ENCODE data around the gene PLLP.

The PLLP gene, protein sequence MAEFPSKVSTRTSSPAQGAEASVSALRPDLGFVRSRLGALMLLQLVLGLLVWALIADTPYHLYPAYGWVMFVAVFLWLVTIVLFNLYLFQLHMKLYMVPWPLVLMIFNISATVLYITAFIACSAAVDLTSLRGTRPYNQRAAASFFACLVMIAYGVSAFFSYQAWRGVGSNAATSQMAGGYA

DNA sequence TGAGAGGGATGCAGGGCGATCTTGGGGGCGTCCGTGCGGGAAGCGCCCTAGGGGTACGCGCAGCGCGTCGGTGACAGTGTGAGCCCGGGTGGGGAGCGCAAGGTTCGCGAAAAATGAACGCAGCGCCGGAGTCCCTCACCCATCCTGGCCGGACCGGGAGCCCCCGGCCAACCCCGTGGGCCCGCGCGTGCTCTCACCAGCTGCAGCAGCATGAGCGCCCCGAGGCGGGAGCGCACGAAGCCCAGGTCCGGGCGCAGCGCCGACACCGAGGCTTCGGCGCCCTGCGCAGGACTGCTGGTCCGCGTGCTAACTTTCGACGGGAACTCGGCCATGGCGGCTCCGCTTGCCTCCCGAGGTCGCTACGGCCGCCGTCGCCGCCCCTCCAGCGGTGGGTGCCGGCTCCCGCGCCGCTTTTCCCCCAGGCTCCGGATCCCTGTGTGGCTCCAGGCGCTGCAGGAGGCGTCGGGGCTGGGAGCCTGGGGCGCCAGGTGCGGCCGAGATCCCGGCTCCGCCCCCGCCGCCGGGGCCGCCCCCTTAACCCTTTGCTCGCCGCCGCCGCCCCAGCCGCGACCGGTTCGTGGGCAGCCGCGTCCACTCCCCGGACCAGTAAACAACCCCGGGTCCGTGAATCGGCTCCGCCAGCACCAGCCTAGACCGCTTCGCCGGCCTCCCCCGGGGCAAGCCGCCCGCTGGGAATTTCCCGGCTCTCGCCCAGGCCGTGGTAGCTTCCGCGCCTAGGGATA is at the start of gene PLLP:
TSS of gene PLLP (minus strand) at position 464 of the 743 bp plus-strand sequence. CDS start at position 332, 132 bp downstream.
- DNase-seq = peak; percentile 79

DNA sequence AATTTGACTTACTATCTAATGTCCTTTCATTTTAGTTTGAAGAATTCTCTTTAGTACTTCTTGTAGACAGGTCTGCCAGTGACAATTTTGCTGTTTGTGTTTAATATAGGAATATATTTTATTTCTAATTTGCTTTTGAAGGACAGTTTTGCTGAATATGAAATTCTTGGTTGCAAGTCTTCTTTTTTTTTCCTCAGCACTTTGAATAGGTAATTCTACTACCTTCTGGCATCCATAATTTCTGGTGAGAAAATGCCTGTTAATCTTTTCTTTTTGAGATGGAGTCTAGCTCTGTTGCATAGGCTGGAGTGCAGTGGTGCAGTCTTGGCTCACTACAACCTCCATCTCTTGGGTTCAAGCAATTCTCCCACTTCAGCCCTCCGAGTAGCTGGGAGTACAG is 48.9 kb upstream of the PLLP start:
- DNase-seq = no peak

DNA sequence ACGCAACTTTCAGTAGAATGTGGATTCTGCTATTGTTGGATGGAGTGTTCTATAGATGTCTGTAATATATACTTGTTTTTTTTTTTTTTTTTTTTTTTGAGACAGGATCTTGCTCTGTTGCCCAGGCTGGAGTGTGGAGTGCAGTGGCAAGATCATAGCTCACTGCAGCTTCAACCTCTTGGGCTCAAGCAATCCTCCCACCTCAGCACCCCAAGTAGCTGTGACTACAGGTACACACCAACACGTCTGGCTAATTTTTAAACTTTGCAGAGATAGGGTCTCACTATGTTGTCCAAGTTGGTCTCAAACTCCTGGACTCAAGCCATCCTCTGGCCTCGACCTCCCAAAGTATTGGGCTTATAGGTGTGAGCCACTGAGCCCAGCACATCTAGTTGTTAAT is 46.9 kb upstream of the PLLP start:
- DNase-seq = no peak

DNA sequence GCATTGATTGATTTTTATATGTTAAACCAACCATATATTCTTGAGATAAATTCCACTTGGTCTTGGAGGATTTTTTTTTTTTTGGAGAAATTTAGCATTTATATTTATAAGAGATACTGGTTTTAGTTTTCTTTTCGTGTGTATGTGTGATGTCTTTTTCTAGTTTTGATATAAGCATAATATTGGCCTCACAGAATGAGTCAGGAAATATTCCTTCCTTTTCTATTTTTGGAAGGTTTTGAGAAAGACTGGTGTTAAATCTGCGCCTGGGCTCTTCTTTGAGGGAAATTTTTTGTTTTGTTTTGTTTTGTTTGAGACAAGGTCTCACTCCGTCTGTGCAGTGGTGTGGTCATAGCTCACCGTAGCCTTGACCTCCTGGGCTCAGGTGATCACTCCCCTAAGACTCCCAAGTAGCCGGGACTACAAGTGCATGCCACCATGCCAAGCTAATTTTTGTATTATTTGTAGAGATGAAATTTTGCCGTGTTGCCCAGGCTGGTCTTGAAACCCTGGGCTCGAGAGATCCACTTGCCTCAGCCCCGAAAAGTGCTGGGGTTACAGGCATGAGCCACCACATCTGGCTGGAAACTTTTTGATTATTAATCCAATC is 45.4 kb upstream of the PLLP start:
- DNase-seq = no peak

DNA sequence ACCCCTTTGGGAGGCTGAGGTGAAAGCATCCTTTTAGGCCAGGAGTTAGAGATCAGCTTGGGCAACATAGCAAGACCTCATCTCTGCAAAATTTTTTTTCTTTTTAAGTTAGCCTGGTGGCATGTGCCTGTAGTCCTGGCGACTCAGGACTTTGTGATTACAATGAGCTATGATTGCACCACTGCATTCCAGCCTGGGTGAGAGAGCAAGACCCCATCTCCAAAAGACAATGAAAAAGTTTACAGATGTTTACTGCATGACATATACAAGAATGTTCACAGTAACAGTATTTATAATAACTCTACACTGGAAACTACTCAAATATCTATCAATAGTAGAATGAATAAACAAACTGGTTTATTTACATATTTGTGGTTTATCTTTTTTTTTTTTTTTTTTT is 41.0 kb upstream of the PLLP start:
- DNase-seq = no peak

DNA sequence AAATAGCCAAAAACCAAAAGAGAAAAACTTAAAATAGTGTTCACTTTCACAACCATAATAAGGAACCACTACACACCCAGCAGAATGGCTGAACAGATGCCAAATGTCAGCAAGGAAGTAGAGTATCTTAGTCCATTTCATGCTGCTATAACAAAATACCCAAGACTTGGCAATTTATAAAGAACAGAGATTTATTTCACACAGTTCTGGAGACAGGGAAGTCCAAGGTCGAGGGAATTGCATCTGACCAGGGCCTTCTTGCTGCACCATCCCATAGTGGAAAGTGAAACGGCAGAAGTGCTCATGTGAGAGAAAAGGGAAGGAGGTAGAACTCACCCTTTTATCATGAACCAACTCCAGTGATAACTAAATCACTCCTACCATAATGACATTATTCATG is 40.3 kb upstream of the PLLP start:
- no peak for DNase-seq

DNA sequence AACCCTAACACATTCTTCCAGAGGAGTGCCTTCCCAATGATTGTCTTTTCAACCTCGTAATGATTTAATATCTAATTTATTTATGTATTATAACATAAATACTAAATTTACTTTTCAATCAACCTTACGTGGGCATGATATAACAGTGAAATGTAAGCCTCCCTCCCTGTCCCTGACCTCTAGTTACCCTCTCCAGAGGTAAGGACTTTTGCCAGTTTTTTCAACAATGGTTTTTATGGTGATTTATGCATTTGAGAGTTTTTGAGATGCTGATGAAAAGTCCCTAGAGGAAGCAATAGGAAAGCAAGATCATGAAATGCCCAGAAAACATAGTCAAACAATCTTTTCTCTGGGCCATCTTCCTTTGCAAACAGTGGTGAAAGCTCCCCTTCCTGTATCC is 35.2 kb upstream of the PLLP start:
- DNase-seq = no peak

DNA sequence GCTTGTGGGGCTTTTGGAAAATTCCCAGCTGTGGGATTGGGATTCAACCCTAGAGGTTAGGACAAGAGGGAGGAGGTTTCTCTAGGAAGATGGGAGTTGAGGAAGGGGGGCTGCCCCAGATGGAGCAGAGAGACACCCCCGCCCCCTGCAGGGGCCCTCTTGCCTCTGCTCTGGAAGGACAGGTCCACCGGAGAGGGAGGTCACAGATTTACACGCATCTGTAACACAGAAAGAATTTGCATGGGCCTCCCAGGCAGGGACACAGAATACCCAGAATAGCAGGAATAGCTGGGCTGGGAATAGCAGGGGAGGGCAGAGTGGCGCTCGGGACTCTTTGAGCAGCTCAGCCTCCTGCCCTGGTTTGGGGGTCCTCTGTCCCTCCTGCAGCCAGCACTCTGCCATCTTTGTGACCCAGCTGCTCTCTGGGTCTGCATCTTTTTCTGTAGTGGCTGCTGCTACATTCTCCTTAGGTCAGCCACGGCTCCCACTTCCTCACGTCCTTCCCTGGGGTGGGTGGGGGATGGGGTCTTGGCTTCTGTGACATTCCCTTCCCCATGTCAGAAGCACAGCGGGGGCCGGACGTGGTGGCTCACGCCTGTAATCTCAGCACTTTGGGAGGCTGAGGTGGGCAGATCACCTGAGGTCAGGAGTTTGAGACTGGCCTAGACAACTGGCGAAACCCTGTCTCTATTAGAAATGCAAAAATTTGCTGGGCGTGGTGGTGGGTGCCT is 33.9 kb upstream of the PLLP start:
- no peak for DNase-seq

DNA sequence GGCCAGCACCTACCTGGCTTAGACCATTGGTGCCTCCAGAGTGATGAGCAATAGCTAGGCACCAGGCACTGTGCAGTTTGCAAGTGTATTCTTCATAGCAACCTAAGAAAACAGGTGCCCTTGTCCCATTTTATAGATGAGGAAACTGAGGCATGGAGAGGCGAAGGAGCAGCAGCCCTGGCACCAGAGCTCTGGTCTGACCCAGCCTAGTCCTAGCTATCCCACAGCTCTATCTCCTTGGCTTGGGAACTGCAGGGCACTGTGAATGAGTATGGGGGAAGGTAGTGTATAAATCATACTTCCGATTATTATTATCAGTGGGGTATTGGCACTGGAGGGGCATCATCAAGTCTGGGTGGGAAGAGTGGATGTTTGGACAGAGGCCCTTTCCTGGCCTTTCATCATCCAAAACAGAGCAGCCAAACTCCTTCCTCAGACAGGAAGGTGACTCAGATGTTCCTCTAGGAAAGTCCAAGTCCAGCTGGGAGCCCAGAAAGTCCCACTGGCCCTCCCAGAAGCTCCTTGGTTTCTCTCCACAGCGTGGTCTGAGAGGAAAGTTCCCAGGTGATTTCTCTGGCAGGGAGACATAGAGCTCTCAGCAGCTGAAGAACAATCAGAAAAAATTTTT is 32.0 kb upstream of the PLLP start:
- DNase-seq = no peak

DNA sequence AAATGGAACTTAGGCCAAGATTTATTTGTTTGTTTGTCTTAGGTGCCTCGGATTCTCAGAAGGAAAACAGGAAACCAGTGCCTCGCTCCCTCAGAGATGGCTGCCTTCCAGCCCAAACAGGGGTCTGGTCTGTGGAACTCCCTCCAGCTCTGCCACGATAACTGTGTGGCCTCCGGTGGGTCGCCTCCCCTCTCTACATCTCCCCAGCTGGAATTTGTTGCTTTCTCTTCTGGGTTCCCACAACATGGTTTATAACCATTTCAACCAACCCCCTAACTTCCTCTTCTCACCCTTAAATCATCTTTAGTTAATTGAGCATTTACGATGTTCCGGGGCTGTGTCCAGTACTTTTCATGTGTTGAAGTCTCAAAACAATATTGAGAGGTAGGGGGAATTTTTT is 30.9 kb upstream of the PLLP start:
- DNase-seq = no peak

DNA sequence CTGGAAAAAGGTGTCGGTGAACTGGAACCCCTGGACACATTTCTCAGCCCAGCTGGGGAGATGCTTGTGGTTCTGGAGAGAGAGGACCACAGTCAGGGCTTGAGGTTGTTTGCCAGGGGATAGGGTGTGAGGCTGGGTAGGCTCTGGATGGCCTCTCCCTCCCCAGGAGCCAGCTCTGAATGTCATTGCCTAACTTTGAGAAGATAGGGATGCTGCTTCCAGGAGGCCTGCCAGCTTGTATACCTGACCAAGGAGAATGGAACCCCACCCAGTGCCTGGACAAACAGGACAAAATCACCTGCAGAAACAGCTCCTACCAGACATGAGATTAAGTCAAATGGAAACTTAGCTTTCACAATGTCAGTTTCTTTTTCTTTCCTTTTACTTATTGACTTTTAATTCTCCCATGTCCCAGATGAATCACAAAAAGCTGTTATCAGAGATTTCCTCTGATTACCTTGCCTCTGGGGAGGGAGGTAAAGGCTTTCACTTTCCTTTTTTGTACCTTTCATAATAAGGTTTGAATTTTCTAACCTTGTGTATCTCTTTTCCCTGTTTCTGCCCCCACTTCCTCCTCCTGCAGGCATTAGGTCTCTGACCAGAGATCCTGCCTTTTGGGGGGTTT is 29.8 kb upstream of the PLLP start:
- no peak for DNase-seq

DNA sequence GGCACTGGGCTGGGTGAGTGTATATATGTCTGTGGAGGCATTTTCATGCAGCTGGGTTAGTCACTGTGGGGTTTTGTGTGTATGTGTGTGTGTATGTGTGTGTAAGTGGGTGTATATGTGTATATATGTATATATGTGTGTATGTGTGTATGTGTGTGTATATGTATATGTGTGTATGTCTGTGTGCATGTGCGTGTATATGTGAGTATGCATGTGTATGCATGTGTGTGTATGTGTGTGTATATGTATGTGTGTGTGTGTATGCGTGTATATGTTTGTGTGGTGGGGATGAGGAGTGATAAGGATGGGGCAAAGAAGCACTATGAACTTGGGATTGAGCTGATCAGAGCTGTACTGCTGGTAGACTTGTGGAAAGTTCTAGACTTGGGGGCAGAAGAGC is 29.0 kb upstream of the PLLP start:
- DNase-seq = no peak

DNA sequence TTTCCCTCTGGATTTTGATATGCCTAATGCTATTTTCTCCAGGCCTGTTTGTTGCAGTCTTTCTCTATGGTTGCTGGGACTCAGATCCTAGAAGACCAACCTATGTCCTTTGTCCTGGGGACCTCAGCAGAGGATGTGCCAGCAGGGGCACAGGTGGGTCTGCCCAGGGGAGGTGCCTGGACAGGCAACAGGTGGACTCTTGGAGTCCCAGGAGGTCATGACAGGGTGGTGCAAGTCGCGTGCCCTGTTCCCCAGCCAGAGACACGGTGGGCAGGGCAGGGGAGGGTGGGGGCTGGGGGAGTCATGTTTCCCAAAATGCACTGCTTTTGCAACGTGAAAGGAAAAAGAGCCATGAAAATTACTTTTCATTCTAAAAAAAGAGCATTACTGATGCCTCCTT is 26.3 kb upstream of the PLLP start:
- no peak for DNase-seq

DNA sequence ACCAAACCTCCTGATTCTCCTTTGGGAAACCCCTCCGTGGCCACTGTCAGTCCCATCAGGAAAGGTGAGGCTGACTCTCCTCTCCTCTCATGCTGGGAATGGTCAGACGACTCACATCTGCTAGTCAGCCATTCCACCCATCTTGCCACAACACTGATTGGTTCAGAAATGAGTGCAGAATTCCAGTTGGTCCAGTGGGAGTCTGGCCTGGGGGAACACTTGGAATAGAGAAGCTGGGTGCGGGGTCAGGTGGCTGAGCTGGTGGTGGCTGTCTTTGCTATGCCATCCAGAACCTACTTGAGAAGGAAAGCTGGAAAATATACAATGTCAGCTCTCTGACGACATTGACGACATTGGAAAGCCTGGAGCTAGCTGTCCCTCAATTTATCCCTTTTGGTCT is 23.6 kb upstream of the PLLP start:
- no peak for DNase-seq

DNA sequence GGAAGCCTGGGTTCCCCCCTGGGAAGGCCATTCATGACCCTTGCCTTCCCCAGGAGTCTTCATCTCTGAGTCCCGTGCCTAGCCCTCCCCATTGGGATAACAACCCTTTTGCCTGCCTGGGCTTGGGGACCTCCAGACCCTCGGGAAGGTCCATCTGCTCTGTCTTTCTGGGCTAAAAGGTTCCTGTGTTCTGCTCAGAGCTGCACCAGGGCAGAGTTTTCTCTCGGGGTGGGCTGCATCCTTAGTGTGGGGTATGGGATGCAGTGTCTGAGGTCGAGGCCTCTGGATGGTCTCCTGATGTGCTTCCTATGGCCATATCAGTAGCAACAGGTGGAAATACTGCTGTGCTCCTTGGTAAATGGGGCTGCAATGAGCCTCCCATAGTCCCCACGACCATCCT is 22.9 kb upstream of the PLLP start:
- no peak for DNase-seq

DNA sequence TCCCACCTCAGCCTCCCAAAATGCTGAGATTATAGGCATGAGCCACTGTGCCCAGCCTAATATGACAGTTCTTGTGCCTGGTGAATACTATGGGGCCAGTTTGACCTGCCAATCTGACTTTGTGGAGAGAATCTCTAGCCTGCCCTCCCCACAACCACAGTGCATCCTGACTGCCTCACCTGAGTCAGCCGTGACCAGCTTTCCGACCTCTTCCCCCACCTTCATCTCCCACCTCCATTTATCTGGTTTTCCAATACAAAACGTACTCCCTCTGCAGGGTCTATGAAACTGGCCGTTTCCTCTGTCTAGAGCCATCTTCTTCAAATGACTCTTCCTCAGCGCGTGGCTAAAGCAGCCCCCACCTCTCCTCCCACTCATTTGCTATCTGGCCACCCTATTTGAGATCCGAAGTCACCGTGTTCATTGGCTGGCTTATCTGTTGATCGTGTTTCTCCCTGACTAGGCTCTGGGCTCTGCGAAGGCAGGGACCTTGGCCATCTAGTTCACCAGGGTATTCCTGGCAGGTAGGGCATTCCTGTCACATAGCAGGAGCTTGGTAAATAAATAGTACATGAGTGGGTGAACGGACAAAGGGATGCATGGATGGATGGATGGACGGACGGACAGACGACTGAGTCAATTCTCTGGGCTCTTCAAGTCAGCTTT is 22.3 kb upstream of the PLLP start:
- DNase-seq = no peak

DNA sequence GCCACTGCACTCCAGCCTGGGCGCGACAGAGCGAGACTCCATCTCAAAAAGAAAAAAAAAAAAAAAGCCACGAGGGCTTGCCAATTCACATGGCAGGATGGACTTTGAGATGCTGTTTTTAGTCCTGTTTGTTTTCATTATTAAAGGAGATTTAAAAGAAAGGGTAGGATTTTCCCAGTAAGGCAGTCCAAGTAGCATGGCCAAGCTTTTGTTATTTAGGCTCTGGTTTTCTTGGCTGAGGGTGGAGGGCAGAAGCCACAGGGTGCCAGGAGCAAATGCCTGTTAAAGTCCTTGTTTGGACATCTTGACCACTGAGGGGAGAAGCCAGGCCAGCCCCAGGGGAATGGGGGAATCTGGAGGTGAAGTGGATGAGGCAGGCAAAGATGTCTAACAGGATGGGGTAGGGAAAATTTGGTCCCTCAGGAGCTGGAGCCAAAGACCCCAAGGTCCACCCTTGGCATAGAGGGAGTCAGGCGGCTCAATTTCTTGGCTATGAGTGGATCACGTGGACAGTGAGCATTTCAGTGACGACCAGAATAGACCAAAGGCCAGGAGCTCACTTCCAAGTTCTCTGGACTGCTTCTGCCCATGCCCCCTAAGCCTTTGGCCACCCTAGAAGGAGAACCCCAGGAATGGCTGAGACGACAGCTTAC is 20.8 kb upstream of the PLLP start:
- no peak for DNase-seq

DNA sequence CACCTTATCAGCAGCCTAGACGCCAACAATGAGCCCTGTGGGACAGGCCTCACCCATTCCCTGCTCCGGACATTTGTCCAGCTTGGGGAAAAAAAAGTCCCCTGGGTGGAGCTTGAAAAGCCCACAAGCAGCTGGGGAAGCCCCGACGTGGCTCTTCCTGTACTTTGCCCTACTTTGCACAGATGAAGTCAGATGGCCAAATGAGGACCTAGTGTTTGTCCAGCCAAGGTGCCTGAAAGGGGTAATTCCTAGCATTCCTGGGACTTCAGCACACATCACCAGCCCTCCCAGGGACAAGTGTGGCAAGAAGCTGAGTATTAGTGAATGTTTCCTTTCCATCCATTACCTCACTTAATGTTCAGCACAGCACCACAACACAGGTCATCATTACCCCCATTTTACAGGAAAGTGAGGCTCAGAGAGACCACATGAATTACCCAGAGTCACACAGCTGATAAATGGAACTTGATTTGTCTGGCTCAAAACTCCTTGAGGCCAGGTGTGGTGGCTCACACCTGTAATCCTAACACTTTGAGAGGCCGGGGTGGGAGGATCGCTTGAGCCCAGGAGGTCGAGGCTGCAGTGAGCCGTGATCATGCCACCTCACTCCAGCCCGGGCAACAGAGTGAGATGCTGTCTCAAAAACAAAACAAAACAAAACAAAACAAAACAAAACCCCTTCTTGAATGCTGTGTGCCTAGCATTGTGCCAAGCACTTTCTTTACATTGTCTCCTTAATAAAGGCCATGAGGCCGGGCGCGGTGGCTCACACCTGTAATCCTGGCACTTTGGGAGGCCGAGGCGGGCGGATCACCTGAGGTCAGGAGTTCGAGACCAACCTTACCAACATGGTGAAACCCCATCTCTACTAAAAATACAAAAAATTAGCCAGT is 19.9 kb upstream of the PLLP start:
- no peak for DNase-seq

DNA sequence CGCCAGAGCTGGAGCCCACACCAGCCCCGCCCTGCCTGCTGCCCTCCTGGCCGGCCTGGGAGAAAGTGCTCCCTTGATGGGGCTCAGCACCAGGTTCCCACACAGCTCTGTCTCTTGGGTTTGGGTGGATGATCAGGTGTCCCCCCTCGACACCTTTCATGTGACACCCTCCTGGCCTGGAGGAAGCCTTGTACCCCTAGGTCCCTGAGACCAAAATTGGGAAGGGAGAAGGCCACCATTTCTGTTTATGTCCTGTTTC is 19.4 kb upstream of the PLLP start:
- DNase-seq = no peak

DNA sequence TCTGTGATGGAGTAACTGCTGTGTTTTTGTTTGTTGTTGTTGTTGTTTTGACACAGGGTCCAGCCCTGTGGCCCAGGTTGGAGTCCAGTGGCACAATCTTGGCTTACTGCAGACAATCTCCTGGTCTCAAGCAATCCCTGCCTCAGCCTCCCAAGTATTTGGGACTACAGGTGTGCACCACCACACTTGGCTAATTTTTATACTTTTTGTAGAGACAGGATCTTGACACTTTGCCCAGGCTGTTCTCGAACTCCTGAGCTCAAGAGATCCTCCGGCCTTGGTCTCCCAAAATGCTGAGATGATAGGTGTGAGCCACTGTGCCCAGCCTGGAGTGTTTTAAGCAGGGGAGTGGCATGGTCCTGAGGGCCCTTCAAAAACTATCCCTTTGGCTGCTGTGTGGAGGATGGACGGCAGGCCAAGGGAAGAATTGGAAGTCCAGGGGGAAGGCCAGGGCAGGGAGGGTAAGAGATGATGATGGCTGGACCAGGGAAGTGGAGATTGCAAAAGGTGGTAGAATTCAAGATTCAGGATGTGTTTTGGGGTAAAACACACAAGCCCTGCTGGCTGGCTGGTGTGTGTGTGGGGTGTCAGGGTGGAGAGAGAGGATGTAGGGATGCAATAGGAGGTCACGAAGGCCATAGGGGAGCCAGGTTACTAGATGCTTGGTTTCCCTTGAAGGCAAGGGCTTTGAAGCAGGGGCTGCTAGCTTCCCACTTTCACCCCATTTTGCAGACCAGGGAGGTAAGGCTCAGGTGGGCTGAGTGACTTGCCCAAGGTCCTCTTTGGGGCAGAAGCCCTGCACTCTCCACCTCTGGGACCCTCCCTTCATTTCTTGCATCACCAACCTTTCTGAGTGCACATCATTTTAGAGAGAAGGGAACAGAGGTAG is 18.8 kb upstream of the PLLP start:
- no peak for DNase-seq
